GM18861 (cell line): ENCODE results near the gene ADCK2.
"Not testable (repeated sequence)": the region's sequence is repeated elsewhere in the genome, so short reads cannot be mapped to it uniquely, and the experiment has no call there.

Experiments used
- ATAC-seq: cut with Tn5 transposase; IDR thresholded peaks from one replicate; pipeline ENCODE4 v1.9.1; 2021; ENCODE audit not compliant: unreplicated experiment

Gene ADCK2

GRCh38 chr7:140734096-140734495 is 61.4 kb downstream of the ADCK2 start:
- ATAC-seq = no peak

GRCh38 chr7:140734729-140735128 is 62.0 kb downstream of the ADCK2 start:
- ATAC-seq = no peak

- no peak for ATAC-seq
These were observed 65.5 kb downstream of the ADCK2 start for GRCh38 chr7:140738280-140738679.

GRCh38 chr7:140743255-140743654 is 70.5 kb downstream of the ADCK2 start:
- ATAC-seq = not testable (repeated sequence)

GRCh38 chr7:140744005-140744404 is 71.3 kb downstream of the ADCK2 start:
- ATAC-seq = no peak
